Keratinocyte (primary cell): ENCODE data around the gene FTSJ1.
"Not testable (repeated sequence)": the region's sequence is repeated elsewhere in the genome, so short reads cannot be mapped to it uniquely, and the experiment has no call there.

Source experiments
- CTCF ChIP-seq, 3 experiments: IDR thresholded peaks in 1 of 3; conservative IDR thresholded peaks in 1 of 3; optimal IDR thresholded peaks in 1 of 3; 2 replicates in 2 of 3; 3 replicates in 1 of 3; pipeline versions ENCODE3 to v1.5.1; 2011; ENCODE audit warnings: low read length in 3 of 3, mild to moderate bottlenecking in 3 of 3, moderate library complexity in 2 of 3, control low read depth in 1 of 3, inconsistent platforms in 1 of 3; ENCODE audit not compliant: insufficient read depth in 2 of 3; ENCODE audit errors: extremely low read depth in 1 of 3
- EZH2 ChIP-seq: IDR thresholded peaks from one replicate; pipeline ENCODE4 v1.6.1; 2012; ENCODE audit warnings: inconsistent platforms, mild to moderate bottlenecking, low read length, moderate library complexity

GRCh38 chrX:48429606-48430005, 46.4 kb upstream of the FTSJ1 start:
- TF ChIP-seq CTCF (optimal IDR thresholded peaks at IDR 0.05 in 1 of 3, IDR thresholded peaks at IDR 0.05 in 1 of 3, conservative IDR thresholded peaks at IDR 0.05 in 1 of 3; ENCODE audit: extremely low read depth in 1 of 3, insufficient read depth in 2 of 3, low read length in 3 of 3); EZH2: not testable (repeated sequence)
